Neural progenitor cell (in vitro differentiated cells): ENCODE measurements around the gene INMT. TPM values are rescaled to one million over a fixed set of nuclear protein-coding genes. Genes with fewer than 3 reads are reported as not detected.

Experiments
- DNase-seq: peaks from one replicate; pipeline ENCODE4 v3.0.0-alpha.2; 2016; ENCODE audit warnings: low spot score
- H2AFZ ChIP-seq: fragments of 200-600 bp; sonication (generic); replicated peaks from 2 replicates; pipeline ENCODE4 v1.6.1; 2016; ENCODE audit warnings: antibody characterized with exemption
- H3F3A ChIP-seq: fragments of 200-600 bp; sonication (generic); 2 replicates; pipeline ENCODE4 v1.6.1; 2016; ENCODE audit warnings: antibody characterized with exemption, low read depth
- H3K27ac ChIP-seq: fragments of 200-600 bp; sonication (generic); 2 replicates; pipeline ENCODE4 v1.5.1; 2016; ENCODE audit warnings: mild to moderate bottlenecking
- H3K27me3 ChIP-seq: fragments of 200-600 bp; sonication (generic); 2 replicates; pipeline ENCODE4 v1.6.1; 2016; ENCODE audit warnings: mild to moderate bottlenecking, moderate library complexity
- H3K36me3 ChIP-seq: fragments of 200-600 bp; sonication (generic); 2 replicates; pipeline ENCODE4 v1.5.1; 2016
- H3K4me1 ChIP-seq: fragments of 200-600 bp; sonication (generic); 2 replicates; pipeline ENCODE4 v1.6.1; 2016; ENCODE audit warnings: mixed run types
- H3K4me2 ChIP-seq: fragments of 200-600 bp; sonication (generic); 2 replicates; pipeline ENCODE4 v1.6.1; 2016
- H3K4me3 ChIP-seq: fragments of 200-600 bp; sonication (generic); 2 replicates; pipeline ENCODE4 v1.5.1; 2016
- H3K79me2 ChIP-seq: fragments of 200-600 bp; sonication (generic); 2 replicates; pipeline ENCODE4 v1.6.1; 2016; ENCODE audit warnings: low read depth
- H3K9ac ChIP-seq: fragments of 200-600 bp; sonication (generic); 2 replicates; pipeline ENCODE4 v1.6.1; 2016
- H3K9me3 ChIP-seq: fragments of 200-600 bp; sonication (generic); 2 replicates; pipeline ENCODE4 v1.5.1; 2016; ENCODE audit warnings: low read depth
- H4K20me1 ChIP-seq: fragments of 200-600 bp; sonication (generic); 2 replicates; pipeline ENCODE4 v1.6.1; 2016; ENCODE audit warnings: low read depth
- H3K27ac Mint-ChIP-seq: 3 replicates; pipeline ENCODE4 v1.8.0; 2021; ENCODE audit warnings: mixed read lengths
- H3K27me3 Mint-ChIP-seq: 2 replicates; pipeline ENCODE4 v1.8.0; 2022; ENCODE audit warnings: low read depth, mild to moderate bottlenecking, inconsistent platforms, moderate library complexity, mixed read lengths; ENCODE audit not compliant: insufficient read depth
- H3K36me3 Mint-ChIP-seq: 3 replicates; pipeline ENCODE4 v1.8.0; 2021; ENCODE audit warnings: mixed read lengths
- H3K4me1 Mint-ChIP-seq: 3 replicates; pipeline ENCODE4 v1.8.0; 2021; ENCODE audit warnings: mixed read lengths
- H3K4me3 Mint-ChIP-seq: 3 replicates; pipeline ENCODE4 v1.8.0; 2021; ENCODE audit warnings: mild to moderate bottlenecking, moderate library complexity, mixed read lengths
- H3K9me3 Mint-ChIP-seq: 3 replicates; pipeline ENCODE4 v1.8.0; 2020; ENCODE audit warnings: mixed read lengths
- EZH2 ChIP-seq: fragments of 200-600 bp; sonication (generic); IDR thresholded peaks from 2 replicates; pipeline ENCODE4 v1.6.1; 2017; ENCODE audit warnings: antibody characterized with exemption, mild to moderate bottlenecking, moderate library complexity
- EZH2phosphoT487 ChIP-seq: fragments of 200-600 bp; sonication (generic); IDR thresholded peaks from 2 replicates; pipeline ENCODE4 v1.6.1; 2017; ENCODE audit warnings: antibody characterized with exemption
- total RNA-seq: library from RNA; depleted of rRNA; stranded (reverse); fragments of >200 nt; gene quantifications from 2 replicates; pipeline ENCODE4 v1.2.3, GENCODE V29; 2015; ENCODE audit warnings: low replicate concordance
- TF ChIP-seq, protein P1 (sequence below): fragments of 200-600 bp; sonication (generic); IDR thresholded peaks from 2 replicates; pipeline ENCODE4 v1.5.1; 2017; ENCODE audit warnings: antibody characterized with exemption, mild to moderate bottlenecking

Gene INMT
- total RNA-seq, 1 donor from 2014 or later, result 5.0 TPM

DNA sequence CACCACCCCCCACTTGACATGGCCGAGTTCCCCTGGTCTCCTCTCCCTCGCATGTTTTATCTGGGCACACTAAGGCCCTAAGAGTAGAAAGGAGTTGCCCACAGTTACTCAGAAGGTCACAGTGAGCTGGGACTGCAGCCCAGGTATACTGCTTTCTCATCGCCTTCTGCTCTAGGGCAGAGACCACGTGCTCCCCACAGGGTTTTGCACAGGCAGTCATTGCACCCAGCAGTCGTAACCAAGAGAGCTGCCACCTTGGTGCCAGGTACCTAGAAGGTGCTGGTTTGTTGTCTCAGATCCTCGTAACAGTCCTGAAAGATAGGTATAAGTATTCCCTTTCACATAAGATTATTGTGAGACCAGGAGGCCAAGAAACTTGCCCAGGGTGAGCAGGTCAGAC is 21.0 kb downstream of the INMT start:
- TF ChIP-seq, protein P1, sequence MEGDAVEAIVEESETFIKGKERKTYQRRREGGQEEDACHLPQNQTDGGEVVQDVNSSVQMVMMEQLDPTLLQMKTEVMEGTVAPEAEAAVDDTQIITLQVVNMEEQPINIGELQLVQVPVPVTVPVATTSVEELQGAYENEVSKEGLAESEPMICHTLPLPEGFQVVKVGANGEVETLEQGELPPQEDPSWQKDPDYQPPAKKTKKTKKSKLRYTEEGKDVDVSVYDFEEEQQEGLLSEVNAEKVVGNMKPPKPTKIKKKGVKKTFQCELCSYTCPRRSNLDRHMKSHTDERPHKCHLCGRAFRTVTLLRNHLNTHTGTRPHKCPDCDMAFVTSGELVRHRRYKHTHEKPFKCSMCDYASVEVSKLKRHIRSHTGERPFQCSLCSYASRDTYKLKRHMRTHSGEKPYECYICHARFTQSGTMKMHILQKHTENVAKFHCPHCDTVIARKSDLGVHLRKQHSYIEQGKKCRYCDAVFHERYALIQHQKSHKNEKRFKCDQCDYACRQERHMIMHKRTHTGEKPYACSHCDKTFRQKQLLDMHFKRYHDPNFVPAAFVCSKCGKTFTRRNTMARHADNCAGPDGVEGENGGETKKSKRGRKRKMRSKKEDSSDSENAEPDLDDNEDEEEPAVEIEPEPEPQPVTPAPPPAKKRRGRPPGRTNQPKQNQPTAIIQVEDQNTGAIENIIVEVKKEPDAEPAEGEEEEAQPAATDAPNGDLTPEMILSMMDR, result no peak
- TF ChIP-seq EZH2 (no peak), EZH2phosphoT487 (no peak)
- H3K9me3 Mint-ChIP-seq, result no peaks in the 10 kb centered on the region
- H3K4me1 Mint-ChIP-seq, result peaks cover 13% of the 10 kb centered on the region
- DNase-seq, result no peak
- Histone ChIP-seq H3K27me3 (no peaks in the 10 kb centered on the region), H2AFZ (no peak overlapping the region), H3K4me1 (peaks cover 3% of the 10 kb centered on the region), H3K9me3 (no peaks in the 10 kb centered on the region), H3F3A (no peaks in the 10 kb centered on the region), H3K36me3 (no peaks in the 10 kb centered on the region), H3K79me2 (peaks cover 12% of the 10 kb centered on the region), H3K4me3 (no peak overlapping the region), H4K20me1 (no peaks in the 10 kb centered on the region), H3K4me2 (no peak overlapping the region), H3K27ac (no peak overlapping the region), H3K9ac (no peak overlapping the region)
- H3K27ac Mint-ChIP-seq, result no peak overlapping the region
- peak overlapping the region; percentile 9 for H3K4me3 Mint-ChIP-seq
- H3K36me3 Mint-ChIP-seq, result no peaks in the 10 kb centered on the region
- H3K27me3 Mint-ChIP-seq, result no peaks in the 10 kb centered on the region

DNA sequence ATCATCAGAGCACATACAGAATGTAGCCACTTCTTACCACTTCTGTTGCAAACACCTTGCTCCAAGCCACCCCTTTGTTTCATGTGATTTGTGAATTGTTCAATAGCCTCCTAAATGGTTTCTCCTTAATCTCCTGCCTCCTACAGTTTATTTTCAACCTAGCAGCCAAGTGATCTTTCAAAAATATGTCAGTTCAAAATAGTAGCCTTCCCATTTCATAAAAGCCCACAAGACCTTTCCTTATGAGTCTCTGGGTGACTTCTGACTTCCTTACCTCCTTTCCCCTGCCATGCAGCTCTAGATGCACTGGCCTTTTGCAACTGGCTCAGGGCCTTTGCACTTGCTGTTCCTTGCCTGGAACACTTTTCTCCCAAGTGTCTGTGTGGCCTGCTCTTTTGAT is 24.1 kb downstream of the INMT start:
- Histone ChIP-seq H3K4me1 (no peaks in the 10 kb centered on the region), H3K27ac (no peak overlapping the region), H2AFZ (no peak overlapping the region), H3F3A (no peaks in the 10 kb centered on the region), H3K9me3 (no peaks in the 10 kb centered on the region), H3K4me3 (no peak overlapping the region), H3K79me2 (peaks cover 12% of the 10 kb centered on the region), H3K27me3 (no peaks in the 10 kb centered on the region), H4K20me1 (no peaks in the 10 kb centered on the region), H3K9ac (no peak overlapping the region), H3K36me3 (no peaks in the 10 kb centered on the region), H3K4me2 (no peak overlapping the region)
- Mint-ChIP-seq H3K9me3 (no peaks in the 10 kb centered on the region), H3K27ac (no peak overlapping the region), H3K4me3 (no peak overlapping the region), H3K27me3 (no peaks in the 10 kb centered on the region), H3K36me3 (no peaks in the 10 kb centered on the region), H3K4me1 (peaks cover 7% of the 10 kb centered on the region)
- no peak for DNase-seq
- TF ChIP-seq EZH2phosphoT487 (no peak), EZH2 (no peak)

DNA sequence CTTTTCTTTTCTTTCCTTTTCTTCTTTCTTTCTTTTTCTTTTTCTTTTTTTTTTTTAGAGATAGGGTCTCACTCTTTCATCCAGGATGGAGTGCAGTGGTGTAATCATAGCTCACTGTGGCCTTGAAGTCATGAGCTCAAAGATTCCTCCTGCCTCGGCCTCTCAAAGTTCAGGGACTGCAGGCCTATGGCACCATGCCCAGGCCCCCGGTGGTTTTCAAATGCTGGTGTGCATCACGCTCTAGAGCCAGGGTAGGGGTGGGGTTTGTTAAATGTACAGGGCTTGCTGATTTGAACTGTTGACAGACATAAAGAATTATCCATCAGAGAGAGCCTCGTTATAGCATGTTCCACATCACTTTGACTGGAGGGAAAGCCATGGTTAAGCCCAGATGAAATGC is 25.0 kb downstream of the INMT start:
- H3K27me3 ChIP-seq, result no peaks in the 10 kb centered on the region
- Mint-ChIP-seq H3K27ac (no peak overlapping the region), H3K4me1 (peaks cover 6% of the 10 kb centered on the region), H3K27me3 (no peaks in the 10 kb centered on the region), H3K4me3 (no peak overlapping the region), H3K36me3 (peaks cover 2% of the 10 kb centered on the region), H3K9me3 (no peaks in the 10 kb centered on the region)
- no peak for DNase-seq
- H3K36me3 ChIP-seq, result no peaks in the 10 kb centered on the region
- no peak overlapping the region for H2AFZ ChIP-seq
- peaks cover 11% of the 10 kb centered on the region for H3K79me2 ChIP-seq
- H4K20me1 ChIP-seq, result no peaks in the 10 kb centered on the region
- H3F3A ChIP-seq, result no peaks in the 10 kb centered on the region
- H3K9me3 ChIP-seq, result no peaks in the 10 kb centered on the region
- no peak overlapping the region for H3K9ac ChIP-seq
- no peak overlapping the region for H3K27ac ChIP-seq
- no peak overlapping the region for H3K4me2 ChIP-seq
- H3K4me3 ChIP-seq, result no peak overlapping the region
- H3K4me1 ChIP-seq, result no peaks in the 10 kb centered on the region
- TF ChIP-seq EZH2, result no peak

DNA sequence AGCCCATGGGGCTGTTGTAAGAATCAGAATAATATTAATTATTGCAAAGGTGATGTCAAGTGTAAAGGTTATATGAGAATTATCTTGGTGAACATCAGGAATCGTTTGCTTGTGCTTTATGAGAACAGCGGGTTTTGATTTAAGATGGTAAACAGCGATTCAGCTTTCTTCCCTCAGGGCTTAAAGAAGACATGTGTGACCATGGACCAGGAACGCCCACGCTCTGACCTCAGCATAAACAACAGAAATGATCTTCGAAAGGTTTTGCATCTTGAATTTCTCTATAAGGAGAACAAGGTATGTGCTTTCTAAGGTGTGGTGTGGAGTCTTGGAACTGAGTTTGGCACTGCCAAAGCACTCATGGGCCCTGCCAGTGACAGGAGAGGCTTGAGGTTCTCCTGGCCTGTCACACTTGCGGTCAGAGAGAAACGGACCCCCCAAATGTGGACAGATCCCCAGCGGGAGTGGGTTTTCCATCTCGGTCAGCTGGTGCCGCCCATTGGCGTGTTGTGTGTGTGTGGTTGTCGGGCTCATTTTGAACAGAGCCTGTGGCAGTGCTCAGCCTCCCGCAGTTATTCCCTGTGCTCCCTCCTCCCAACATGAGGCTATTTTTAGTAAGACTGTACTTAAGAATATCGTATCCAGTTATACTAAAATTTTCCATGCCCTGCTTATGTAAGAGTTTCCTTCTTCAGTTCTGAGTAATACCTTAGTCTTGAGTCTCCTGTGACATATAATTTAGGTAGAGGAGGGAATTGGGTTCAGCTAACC is 26.5 kb downstream of the INMT start:
- no peaks in the 10 kb centered on the region for H3K4me1 Mint-ChIP-seq
- DNase-seq, result no peak
- Histone ChIP-seq H3K79me2 (no peaks in the 10 kb centered on the region), H3K4me2 (no peak overlapping the region), H3K36me3 (no peaks in the 10 kb centered on the region), H3K9ac (no peak overlapping the region), H3K4me1 (no peaks in the 10 kb centered on the region), H4K20me1 (no peaks in the 10 kb centered on the region), H3K27ac (no peak overlapping the region), H3F3A (no peaks in the 10 kb centered on the region), H3K4me3 (no peak overlapping the region), H3K27me3 (no peaks in the 10 kb centered on the region), H2AFZ (no peak overlapping the region), H3K9me3 (no peaks in the 10 kb centered on the region)
- H3K36me3 Mint-ChIP-seq, result peaks cover 7% of the 10 kb centered on the region
- H3K27me3 Mint-ChIP-seq, result no peaks in the 10 kb centered on the region
- no peak overlapping the region for H3K27ac Mint-ChIP-seq
- H3K9me3 Mint-ChIP-seq, result no peaks in the 10 kb centered on the region
- H3K4me3 Mint-ChIP-seq, result no peak overlapping the region
- TF ChIP-seq, protein P1, result no peak
- TF ChIP-seq EZH2phosphoT487 (no peak), EZH2 (no peak)
